Measurements from ENCODE around the gene MIA. TPM values are rescaled to one million over a fixed set of nuclear protein-coding genes. Genes with fewer than 3 reads are reported as not detected.

Gene MIA
- total RNA-seq, 1 experiment from 2014 or later = 0.75 TPM

GRCh38 chr19:40800339-40800996 lies 25.1 kb downstream of the MIA start:
- Histone ChIP-seq H3K9me3 (ENCODE audit: low read depth, low read length, poor library complexity, severe bottlenecking) (no peaks in the 10 kb centered on the region), H3K36me3 (ENCODE audit: insufficient read depth, low read length, poor library complexity, severe bottlenecking) (peaks cover 25% of the 10 kb centered on the region), H3K4me1 (ENCODE audit: insufficient read depth, low read length, poor library complexity, severe bottlenecking) (peaks cover 52% of the 10 kb centered on the region), H3K27me3 (replicated peaks; ENCODE audit: insufficient read depth, low read depth, low read length, poor library complexity) (no peaks in the 10 kb centered on the region), H3K4me3 (ENCODE audit: low read depth, low read length, poor library complexity, severe bottlenecking) (peak overlapping the region; percentile 97), H3K27ac (ENCODE audit: low read depth, low read length, poor library complexity, severe bottlenecking) (peak overlapping the region; percentile 88)
- ChIA-PET CTCF (interaction anchor here (0.6 kb wide), 1 partner anchor 138 kb away, joined by 5 read pairs; no protein-coding TSS in a partner anchor), POLR2A (ENCODE audit: low non-redundant PET) (no interaction called here)
- no peak for TF ChIP-seq EZH2 (IDR thresholded peaks at IDR 0.05; ENCODE audit: borderline replicate concordance, low read depth, low read length, poor library complexity, severe bottlenecking)
- no peak for TF ChIP-seq CTCF (conservative IDR thresholded peaks at IDR 0.05; ENCODE audit: low read depth, low read length)
- DNase-seq (ENCODE audit: low spot score) = no peak
- BruUV-seq (replicated peaks) = no TSS peak
- intact Hi-C loops (cut with micrococcal nuclease; ENCODE audit: unreplicated experiment) = loop anchor here (10.0 kb wide), 1 partner anchor 86 kb away; the partner anchor contains the start of genes COQ8B and ITPKC

GRCh38 chr19:40800997-40801377 lies 25.7 kb downstream of the MIA start:
- Histone ChIP-seq H3K36me3 (ENCODE audit: insufficient read depth, low read length, poor library complexity, severe bottlenecking) (peaks cover 28% of the 10 kb centered on the region), H3K4me3 (ENCODE audit: low read depth, low read length, poor library complexity, severe bottlenecking) (peak overlapping the region; percentile 97), H3K27ac (ENCODE audit: low read depth, low read length, poor library complexity, severe bottlenecking) (peak overlapping the region; percentile 29), H3K9me3 (ENCODE audit: low read depth, low read length, poor library complexity, severe bottlenecking) (no peaks in the 10 kb centered on the region), H3K4me1 (ENCODE audit: insufficient read depth, low read length, poor library complexity, severe bottlenecking) (peaks cover 56% of the 10 kb centered on the region), H3K27me3 (replicated peaks; ENCODE audit: insufficient read depth, low read depth, low read length, poor library complexity) (no peaks in the 10 kb centered on the region)
- intact Hi-C loops (cut with micrococcal nuclease; ENCODE audit: unreplicated experiment) = loop anchor here (10.0 kb wide), 1 partner anchor 86 kb away; the partner anchor contains the start of genes COQ8B and ITPKC
- ChIA-PET CTCF (interaction anchor here (0.6 kb wide), 2 partner anchors 138 to 277 kb away, joined by 5 to 11 read pairs; no protein-coding TSS in a partner anchor), POLR2A (ENCODE audit: low non-redundant PET) (no interaction called here)
- no peak for DNase-seq (ENCODE audit: low spot score)
- TF ChIP-seq EZH2 (IDR thresholded peaks at IDR 0.05; ENCODE audit: borderline replicate concordance, low read depth, low read length, poor library complexity, severe bottlenecking) (no peak), CTCF (conservative IDR thresholded peaks at IDR 0.05; ENCODE audit: low read depth, low read length) (no peak)
- BruUV-seq (replicated peaks) = no TSS peak

- peaks cover 28% of the 10 kb centered on the region for H3K36me3 ChIP-seq (ENCODE audit: insufficient read depth, low read length, poor library complexity, severe bottlenecking)
- intact Hi-C loops (cut with micrococcal nuclease; ENCODE audit: unreplicated experiment) = loop anchor here (10.0 kb wide), 1 partner anchor 87 kb away; the partner anchor contains the start of genes COQ8B and ITPKC
- BruUV-seq (replicated peaks) = TSS peak; percentile 73
- ChIA-PET CTCF (interaction anchor here (0.6 kb wide), 2 partner anchors 139 to 278 kb away, joined by 5 to 11 read pairs; no protein-coding TSS in a partner anchor), POLR2A (ENCODE audit: low non-redundant PET) (no interaction called here)
- DNase-seq (ENCODE audit: low spot score) = no peak
- H3K9me3 ChIP-seq (ENCODE audit: low read depth, low read length, poor library complexity, severe bottlenecking) = no peaks in the 10 kb centered on the region
- H3K4me3 ChIP-seq (ENCODE audit: low read depth, low read length, poor library complexity, severe bottlenecking) = peak overlapping the region; percentile 97
- peaks cover 62% of the 10 kb centered on the region for H3K4me1 ChIP-seq (ENCODE audit: insufficient read depth, low read length, poor library complexity, severe bottlenecking)
- H3K27me3 ChIP-seq (replicated peaks; ENCODE audit: insufficient read depth, low read depth, low read length, poor library complexity) = no peaks in the 10 kb centered on the region
- peak overlapping the region; percentile 58 for H3K27ac ChIP-seq (ENCODE audit: low read depth, low read length, poor library complexity, severe bottlenecking)
- TF ChIP-seq CTCF (conservative IDR thresholded peaks at IDR 0.05; ENCODE audit: low read depth, low read length) (no peak), EZH2 (IDR thresholded peaks at IDR 0.05; ENCODE audit: borderline replicate concordance, low read depth, low read length, poor library complexity, severe bottlenecking) (no peak)
Observed at GRCh38 chr19:40801426-40802299, 26.3 kb downstream of the MIA start.
